Choroid plexus epithelial cell (primary cell): ENCODE measurements around the gene NXPE3.
"Not testable (repeated sequence)": the region's sequence is repeated elsewhere in the genome, so short reads cannot be mapped to it uniquely, and the experiment has no call there.

Source experiments
- DNase-seq: peaks from one replicate; pipeline ENCODE4 v3.0.0-alpha.2; 2010; ENCODE audit warnings: low read depth
- H3K4me3 ChIP-seq: 2 replicates; pipeline ENCODE4 v1.5.1; 2011; ENCODE audit warnings: low read depth, mild to moderate bottlenecking, control low read depth, low read length, moderate library complexity
- CTCF ChIP-seq: conservative IDR thresholded peaks from 2 replicates; pipeline ENCODE4 v1.5.1; 2011; ENCODE audit warnings: low read depth, mild to moderate bottlenecking, control low read depth, inconsistent platforms, low read length, moderate library complexity

NXPE3 gene

GRCh38 chr3:101779047-101779821 lies at the start of gene NXPE3:
Gene NXPE3, plus strand, starts transcription at chr3:101779211. Its CDS starts 6,386 bp downstream, at chr3:101785597.
- TF ChIP-seq CTCF, result no peak
- peak; percentile 68 for DNase-seq
- H3K4me3 ChIP-seq, result peak within 1 kb of the TSS; percentile 95

- TF ChIP-seq CTCF, result no peak
- no peak overlapping the region for H3K4me3 ChIP-seq
- DNase-seq, result no peak
Observed at GRCh38 chr3:101729586-101729985, 49.4 kb upstream of the NXPE3 start.

GRCh38 chr3:101730839-101731238 lies 48.2 kb upstream of the NXPE3 start:
- no peak for DNase-seq
- TF ChIP-seq CTCF, result no peak
- no peak overlapping the region for H3K4me3 ChIP-seq

- no peak for TF ChIP-seq CTCF
- DNase-seq, result no peak
- no peak overlapping the region for H3K4me3 ChIP-seq
Observed at GRCh38 chr3:101732240-101732641, 46.8 kb upstream of the NXPE3 start.

GRCh38 chr3:101735833-101736232 lies 43.2 kb upstream of the NXPE3 start:
- DNase-seq, result no peak
- H3K4me3 ChIP-seq, result no peak overlapping the region
- no peak for TF ChIP-seq CTCF

GRCh38 chr3:101741914-101742313 lies 37.1 kb upstream of the NXPE3 start:
- DNase-seq, H3K4me3 ChIP-seq: not testable (repeated sequence)

- H3K4me3 ChIP-seq, result no peak overlapping the region
- no peak for DNase-seq
- TF ChIP-seq CTCF, result no peak
Observed at GRCh38 chr3:101744811-101745210, 34.2 kb upstream of the NXPE3 start.

GRCh38 chr3:101745934-101746333 lies 33.1 kb upstream of the NXPE3 start:
- not testable (repeated sequence) for DNase-seq

GRCh38 chr3:101753386-101754113 lies 25.5 kb upstream of the NXPE3 start:
- not testable (repeated sequence) for DNase-seq

More at GRCh38 chr3:101745934-101746333, 33.1 kb upstream of the NXPE3 start:
- H3K4me3 ChIP-seq, result not testable (repeated sequence)

More at GRCh38 chr3:101753386-101754113, 25.5 kb upstream of the NXPE3 start:
- not testable (repeated sequence) for H3K4me3 ChIP-seq
